Vagina (tissue), 2 donors: Measurements from ENCODE around the gene RELCH. TPM values are rescaled to one million over a fixed set of nuclear protein-coding genes. Genes with fewer than 3 reads are reported as not detected.

Experiments used
- DNase-seq, 2 donors: peaks; one replicate each; pipeline ENCODE4 v3.0.0-alpha.2; 2017; ENCODE audit errors: extremely low spot score in 2 of 2
- H3K27ac ChIP-seq: fragments of 200-600 bp; sonication (generic); one replicate; pipeline ENCODE4 v1.5.1; 2019
- H3K27me3 ChIP-seq: fragments of 200-600 bp; sonication (generic); one replicate; pipeline ENCODE4 v1.5.1; 2019
- H3K36me3 ChIP-seq, 2 donors: fragments of 200-600 bp; sonication (generic); one replicate each; pipeline ENCODE4 v1.5.1; 2017 to 2019
- H3K4me1 ChIP-seq: fragments of 200-600 bp; sonication (generic); one replicate; pipeline ENCODE4 v1.5.1; 2019
- H3K4me3 ChIP-seq, 2 donors: fragments of 200-600 bp; sonication (generic); 1 replicate in 1 of 2; 2 replicates in 1 of 2; pipeline ENCODE4 v1.5.1; 2016 to 2019
- H3K9me3 ChIP-seq: fragments of 200-600 bp; sonication (generic); one replicate; pipeline ENCODE4 v1.5.1; 2019
- POLR2A ChIP-seq, 2 donors: fragments of 450-650 bp; IDR thresholded peaks; one replicate each; pipeline ENCODE4 v1.6.1; 2017; ENCODE audit warnings: antibody characterized with exemption in 2 of 2, mild to moderate bottlenecking in 2 of 2, moderate library complexity in 2 of 2
- POLR2AphosphoS5 ChIP-seq, 2 donors: sonication (generic); formaldehyde crosslinking; IDR thresholded peaks; one replicate each; pipeline ENCODE4 v1.9.0; 2017; ENCODE audit warnings: antibody characterized with exemption in 2 of 2, mild to moderate bottlenecking in 2 of 2, low read depth in 1 of 2; ENCODE audit not compliant: insufficient read depth in 1 of 2
- intact Hi-C: fragments of 100-400 bp; cut with DNase I; formaldehyde crosslinking; loops from one replicate; pipeline ENCODE4 v1.15.1; 2023
- total RNA-seq: library from RNA; depleted of rRNA; stranded (reverse); fragments of >200 nt; gene quantifications from one replicate; pipeline ENCODE4 v1.2.3, GENCODE V29; 2016
- TF ChIP-seq, protein P1 (sequence below), 3 experiments: fragments of 450-650 bp in 2 of 3; fragments of 200-600 bp in 1 of 3; sonication (generic) in 1 of 3; IDR thresholded peaks; one replicate each; pipeline ENCODE4 v1.5.1; 2017 to 2019; ENCODE audit warnings: antibody characterized with exemption in 3 of 3, mild to moderate bottlenecking in 2 of 3, moderate library complexity in 2 of 3

RELCH gene
- total RNA-seq, 1 donor from 2014 or later: 59.9 TPM

DNA sequence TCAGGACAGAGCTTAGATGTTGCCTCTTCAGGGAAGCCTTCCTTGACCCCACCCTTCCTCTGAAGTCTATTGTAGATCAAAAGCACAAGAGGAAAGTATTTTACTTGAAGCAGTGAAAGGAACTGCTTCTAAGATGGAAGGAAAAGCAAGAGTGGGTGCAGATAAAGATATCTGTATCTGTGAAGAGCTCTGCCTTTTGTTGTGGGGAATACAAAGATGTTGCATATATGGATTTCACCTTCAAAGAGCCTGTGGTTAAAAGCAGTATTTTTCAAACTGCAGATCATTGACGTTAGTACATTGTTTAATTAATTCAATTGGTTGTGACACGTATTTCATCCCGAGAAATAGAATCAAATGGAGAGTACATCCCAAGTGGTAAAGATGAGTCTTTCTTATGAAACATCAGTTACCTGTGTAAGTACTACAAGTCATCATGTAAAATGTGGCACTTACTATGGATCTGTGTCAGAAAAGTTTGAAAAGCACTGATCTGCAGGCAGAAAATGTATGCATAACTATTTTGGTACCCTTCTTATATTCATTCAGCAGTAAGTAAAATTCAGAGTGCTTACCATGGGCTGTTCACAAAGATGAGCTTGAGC lies 113.4 kb downstream of the RELCH start:
- TF ChIP-seq POLR2AphosphoS5 (IDR thresholded peaks at IDR 0.05; ENCODE audit: insufficient read depth in 1 of 2, low read depth in 1 of 2): no peak
- TF ChIP-seq, protein P1, sequence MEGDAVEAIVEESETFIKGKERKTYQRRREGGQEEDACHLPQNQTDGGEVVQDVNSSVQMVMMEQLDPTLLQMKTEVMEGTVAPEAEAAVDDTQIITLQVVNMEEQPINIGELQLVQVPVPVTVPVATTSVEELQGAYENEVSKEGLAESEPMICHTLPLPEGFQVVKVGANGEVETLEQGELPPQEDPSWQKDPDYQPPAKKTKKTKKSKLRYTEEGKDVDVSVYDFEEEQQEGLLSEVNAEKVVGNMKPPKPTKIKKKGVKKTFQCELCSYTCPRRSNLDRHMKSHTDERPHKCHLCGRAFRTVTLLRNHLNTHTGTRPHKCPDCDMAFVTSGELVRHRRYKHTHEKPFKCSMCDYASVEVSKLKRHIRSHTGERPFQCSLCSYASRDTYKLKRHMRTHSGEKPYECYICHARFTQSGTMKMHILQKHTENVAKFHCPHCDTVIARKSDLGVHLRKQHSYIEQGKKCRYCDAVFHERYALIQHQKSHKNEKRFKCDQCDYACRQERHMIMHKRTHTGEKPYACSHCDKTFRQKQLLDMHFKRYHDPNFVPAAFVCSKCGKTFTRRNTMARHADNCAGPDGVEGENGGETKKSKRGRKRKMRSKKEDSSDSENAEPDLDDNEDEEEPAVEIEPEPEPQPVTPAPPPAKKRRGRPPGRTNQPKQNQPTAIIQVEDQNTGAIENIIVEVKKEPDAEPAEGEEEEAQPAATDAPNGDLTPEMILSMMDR (IDR thresholded peaks at IDR 0.05): no peak
- no peak for TF ChIP-seq POLR2A (IDR thresholded peaks at IDR 0.05)
- H3K36me3 ChIP-seq: peaks cover 0 to 39% of the 10 kb centered on the region in 2 donors
- intact Hi-C loops: no loop called here
- no peak for DNase-seq
- no peak overlapping the region for H3K27ac ChIP-seq
- H3K9me3 ChIP-seq: no peaks in the 10 kb centered on the region
- no peaks in the 10 kb centered on the region for H3K4me1 ChIP-seq
- no peaks in the 10 kb centered on the region for H3K27me3 ChIP-seq
- no peak overlapping the region for H3K4me3 ChIP-seq

DNA sequence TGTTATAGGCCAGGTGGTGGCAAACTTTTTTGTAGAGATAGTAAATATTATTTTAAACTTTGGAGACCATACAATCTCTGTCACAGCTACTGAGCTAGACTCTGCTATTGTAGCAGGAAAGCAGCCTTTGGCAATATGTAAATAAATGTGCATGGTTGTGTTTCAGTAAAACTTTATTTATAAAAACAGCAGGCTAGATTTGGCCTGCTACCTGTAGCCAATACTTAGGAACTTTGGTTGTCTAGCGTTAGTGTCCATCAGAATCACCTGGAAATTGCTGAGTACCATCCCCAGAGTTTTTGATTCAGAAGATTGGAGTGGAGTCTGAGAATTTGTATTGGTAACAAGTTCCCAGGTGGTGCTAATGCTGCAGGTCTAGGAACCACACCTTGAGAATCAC lies 114.3 kb downstream of the RELCH start:
- intact Hi-C loops: no loop called here
- no peaks in the 10 kb centered on the region for H3K27me3 ChIP-seq
- no peaks in the 10 kb centered on the region for H3K9me3 ChIP-seq
- no peaks in the 10 kb centered on the region for H3K4me1 ChIP-seq
- no peak for DNase-seq
- H3K4me3 ChIP-seq: no peak overlapping the region
- peaks cover 0 to 39% of the 10 kb centered on the region in 2 donors for H3K36me3 ChIP-seq
- TF ChIP-seq, protein P1 (IDR thresholded peaks at IDR 0.05): no peak
- no peak for TF ChIP-seq POLR2AphosphoS5 (IDR thresholded peaks at IDR 0.05; ENCODE audit: insufficient read depth in 1 of 2, low read depth in 1 of 2)
- no peak for TF ChIP-seq POLR2A (IDR thresholded peaks at IDR 0.05)
- H3K27ac ChIP-seq: no peak overlapping the region

DNA sequence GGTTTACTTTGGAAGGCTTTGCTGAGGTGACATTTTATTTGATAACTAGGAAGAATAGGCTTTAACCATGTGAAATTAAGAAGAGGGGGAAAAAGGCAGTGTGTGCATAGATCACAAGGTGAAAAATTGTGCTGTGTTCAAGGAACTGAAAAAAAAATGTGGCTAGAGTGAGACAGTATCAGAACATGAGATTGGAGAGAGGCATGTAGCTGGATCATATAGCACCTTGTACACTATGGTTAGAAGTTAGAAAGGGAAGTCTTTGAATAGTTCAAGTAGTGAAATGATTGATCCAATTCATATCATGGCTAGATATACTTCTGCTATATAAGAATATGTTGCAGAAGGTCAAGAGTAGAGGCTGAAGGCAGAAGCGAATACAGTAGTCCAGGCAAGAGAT lies 125.8 kb downstream of the RELCH start:
- Histone ChIP-seq H3K27ac (no peak overlapping the region), H3K9me3 (no peaks in the 10 kb centered on the region), H3K4me3 (no peak overlapping the region), H3K4me1 (no peaks in the 10 kb centered on the region), H3K27me3 (no peaks in the 10 kb centered on the region), H3K36me3 (peaks cover 0 to 12% of the 10 kb centered on the region in 2 donors)
- intact Hi-C loops: no loop called here
- TF ChIP-seq POLR2AphosphoS5 (IDR thresholded peaks at IDR 0.05; ENCODE audit: insufficient read depth in 1 of 2, low read depth in 1 of 2) (no peak), POLR2A (IDR thresholded peaks at IDR 0.05) (no peak)
- TF ChIP-seq, protein P1 (IDR thresholded peaks at IDR 0.05): no peak
- no peak for DNase-seq

DNA sequence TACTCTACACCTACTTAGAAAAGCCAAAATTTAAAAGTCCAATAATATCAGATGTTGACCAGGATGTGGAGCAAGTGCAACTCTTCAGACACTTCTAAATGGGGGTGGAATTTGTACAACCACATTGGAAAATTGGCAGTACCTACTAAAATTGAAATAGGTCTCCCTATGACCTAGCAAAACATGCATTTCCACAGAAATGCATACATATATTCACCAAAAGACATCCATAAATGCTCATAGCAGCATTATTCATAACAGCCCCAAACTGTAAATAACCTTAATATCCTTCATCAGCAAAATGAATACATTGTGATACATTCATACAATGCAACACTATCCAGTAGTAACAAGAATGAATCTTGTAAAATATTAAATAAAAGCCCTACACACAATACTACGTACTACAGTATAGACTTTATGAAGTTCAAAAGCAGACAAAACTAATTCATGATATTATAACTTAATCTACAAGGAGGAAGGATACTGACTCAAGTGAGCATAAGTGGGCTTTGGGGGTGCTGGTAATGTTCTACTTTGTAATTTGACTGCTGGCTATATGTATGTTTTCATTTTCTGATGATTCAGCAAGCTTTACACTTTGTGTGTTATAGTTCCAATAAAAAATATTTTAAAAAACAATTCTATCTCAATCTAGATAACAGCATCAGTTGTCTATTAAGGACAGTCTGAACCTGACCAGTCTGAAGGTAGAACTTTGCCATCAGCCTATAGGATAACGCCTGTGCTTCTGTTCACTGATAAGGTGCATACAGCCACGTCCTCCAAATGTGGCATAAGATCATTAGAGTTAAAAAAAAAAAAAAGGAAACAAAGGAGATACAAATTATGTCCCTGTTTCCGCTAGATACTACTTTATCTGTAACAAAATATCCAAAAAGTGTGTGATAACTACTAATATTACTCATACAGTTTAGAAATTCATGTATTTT lies 131.4 kb downstream of the RELCH start:
- no peaks in the 10 kb centered on the region for H3K27me3 ChIP-seq
- no peaks in the 10 kb centered on the region for H3K4me1 ChIP-seq
- DNase-seq: no peak
- TF ChIP-seq, protein P1 (IDR thresholded peaks at IDR 0.05): no peak
- TF ChIP-seq POLR2AphosphoS5 (IDR thresholded peaks at IDR 0.05; ENCODE audit: insufficient read depth in 1 of 2, low read depth in 1 of 2): no peak
- no peak for TF ChIP-seq POLR2A (IDR thresholded peaks at IDR 0.05)
- H3K9me3 ChIP-seq: no peaks in the 10 kb centered on the region
- intact Hi-C loops: no loop called here
- no peak overlapping the region for H3K4me3 ChIP-seq
- no peaks in the 10 kb centered on the region for H3K36me3 ChIP-seq
- no peak overlapping the region for H3K27ac ChIP-seq

DNA sequence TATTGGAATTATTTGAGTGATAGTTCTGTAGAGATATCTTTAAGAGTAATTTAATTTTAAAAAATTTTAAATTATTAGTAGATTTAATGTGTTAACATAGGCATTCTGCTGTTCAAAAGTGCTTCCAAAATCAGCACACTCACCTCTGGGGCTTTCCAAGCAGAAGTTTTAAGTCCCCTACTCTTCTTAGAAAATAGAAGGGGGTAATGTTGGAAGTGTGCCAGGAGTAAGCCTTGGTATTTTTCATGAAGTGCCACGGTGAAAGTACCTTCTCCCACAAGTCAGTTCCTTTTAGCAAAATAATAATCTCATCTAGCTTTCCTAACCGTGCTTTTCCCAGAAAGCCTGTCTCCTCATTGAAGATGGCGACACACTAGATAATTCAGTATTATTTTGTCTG lies 134.1 kb downstream of the RELCH start:
- Histone ChIP-seq H3K9me3 (no peaks in the 10 kb centered on the region), H3K4me1 (peaks cover 15% of the 10 kb centered on the region), H3K27ac (no peak overlapping the region), H3K4me3 (no peak overlapping the region), H3K27me3 (no peaks in the 10 kb centered on the region), H3K36me3 (no peaks in the 10 kb centered on the region)
- no peak for DNase-seq
- no peak for TF ChIP-seq POLR2A (IDR thresholded peaks at IDR 0.05)
- TF ChIP-seq POLR2AphosphoS5 (IDR thresholded peaks at IDR 0.05; ENCODE audit: insufficient read depth in 1 of 2, low read depth in 1 of 2): no peak
- TF ChIP-seq, protein P1 (IDR thresholded peaks at IDR 0.05): no peak
- intact Hi-C loops: no loop called here
